PFSK-1 (cell line): ENCODE data around the gene SELENOP.

ENCODE experiments used
- FOXP2 ChIP-seq: optimal IDR thresholded peaks from 2 replicates; pipeline ENCODE3; 2011; ENCODE audit warnings: borderline replicate concordance, control low read depth, inconsistent platforms; ENCODE audit not compliant: insufficient read depth; ENCODE audit errors: extremely low read length, extremely low read depth
- POLR2AphosphoS5 ChIP-seq: IDR thresholded peaks from 2 replicates; pipeline ENCODE4 v1.6.1; 2012; ENCODE audit warnings: low read depth, mild to moderate bottlenecking, control low read depth, low read length, moderate library complexity
- SIN3A ChIP-seq: IDR thresholded peaks from 2 replicates; pipeline ENCODE4 v1.6.1; 2012; ENCODE audit warnings: mild to moderate bottlenecking, low read length, moderate library complexity, borderline replicate concordance; ENCODE audit not compliant: insufficient read depth
- TAF1 ChIP-seq: IDR thresholded peaks from 2 replicates; pipeline ENCODE4 v1.6.1; 2012; ENCODE audit warnings: low read length, control low read depth, borderline replicate concordance; ENCODE audit not compliant: insufficient read depth
- TF ChIP-seq, protein P1 (sequence below), 2 experiments: IDR thresholded peaks; 2 replicates each; pipeline versions ENCODE4 v1.6.1 to v1.8.0; 2011 to 2012; ENCODE audit warnings: low read depth in 2 of 2, low read length in 2 of 2, control low read depth in 1 of 2, inconsistent platforms in 1 of 2, mild to moderate bottlenecking in 1 of 2, moderate library complexity in 1 of 2; ENCODE audit not compliant: insufficient read depth in 1 of 2

The SELENOP gene

DNA sequence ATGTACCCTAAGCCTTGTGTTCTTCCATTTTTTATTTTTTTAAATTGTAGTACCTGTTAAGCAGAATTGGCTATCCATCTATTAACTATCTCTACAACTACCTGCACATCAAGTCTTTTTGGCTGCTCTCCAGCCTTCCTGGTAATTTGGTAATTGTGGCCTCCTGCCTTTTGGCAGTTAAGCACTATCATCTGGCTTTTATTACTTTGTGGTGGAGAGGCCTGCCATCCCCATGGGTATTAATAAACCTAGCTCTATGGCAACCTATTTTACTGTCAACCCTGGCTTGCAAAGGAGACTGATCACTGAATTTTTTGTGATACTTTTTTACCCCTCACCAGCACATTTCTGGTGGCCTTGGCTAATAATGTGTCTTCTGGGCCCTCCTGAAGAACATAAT is 20.5 kb downstream of the SELENOP start:
- TF ChIP-seq FOXP2, result no peak
- no peak for TF ChIP-seq SIN3A
- TF ChIP-seq TAF1, result no peak
- TF ChIP-seq, protein P1, sequence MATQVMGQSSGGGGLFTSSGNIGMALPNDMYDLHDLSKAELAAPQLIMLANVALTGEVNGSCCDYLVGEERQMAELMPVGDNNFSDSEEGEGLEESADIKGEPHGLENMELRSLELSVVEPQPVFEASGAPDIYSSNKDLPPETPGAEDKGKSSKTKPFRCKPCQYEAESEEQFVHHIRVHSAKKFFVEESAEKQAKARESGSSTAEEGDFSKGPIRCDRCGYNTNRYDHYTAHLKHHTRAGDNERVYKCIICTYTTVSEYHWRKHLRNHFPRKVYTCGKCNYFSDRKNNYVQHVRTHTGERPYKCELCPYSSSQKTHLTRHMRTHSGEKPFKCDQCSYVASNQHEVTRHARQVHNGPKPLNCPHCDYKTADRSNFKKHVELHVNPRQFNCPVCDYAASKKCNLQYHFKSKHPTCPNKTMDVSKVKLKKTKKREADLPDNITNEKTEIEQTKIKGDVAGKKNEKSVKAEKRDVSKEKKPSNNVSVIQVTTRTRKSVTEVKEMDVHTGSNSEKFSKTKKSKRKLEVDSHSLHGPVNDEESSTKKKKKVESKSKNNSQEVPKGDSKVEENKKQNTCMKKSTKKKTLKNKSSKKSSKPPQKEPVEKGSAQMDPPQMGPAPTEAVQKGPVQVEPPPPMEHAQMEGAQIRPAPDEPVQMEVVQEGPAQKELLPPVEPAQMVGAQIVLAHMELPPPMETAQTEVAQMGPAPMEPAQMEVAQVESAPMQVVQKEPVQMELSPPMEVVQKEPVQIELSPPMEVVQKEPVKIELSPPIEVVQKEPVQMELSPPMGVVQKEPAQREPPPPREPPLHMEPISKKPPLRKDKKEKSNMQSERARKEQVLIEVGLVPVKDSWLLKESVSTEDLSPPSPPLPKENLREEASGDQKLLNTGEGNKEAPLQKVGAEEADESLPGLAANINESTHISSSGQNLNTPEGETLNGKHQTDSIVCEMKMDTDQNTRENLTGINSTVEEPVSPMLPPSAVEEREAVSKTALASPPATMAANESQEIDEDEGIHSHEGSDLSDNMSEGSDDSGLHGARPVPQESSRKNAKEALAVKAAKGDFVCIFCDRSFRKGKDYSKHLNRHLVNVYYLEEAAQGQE (IDR thresholded peaks at IDR 0.05; ENCODE audit: insufficient read depth in 1 of 2, low read depth in 2 of 2, low read length in 2 of 2), result no peak
- no peak for TF ChIP-seq POLR2AphosphoS5

DNA sequence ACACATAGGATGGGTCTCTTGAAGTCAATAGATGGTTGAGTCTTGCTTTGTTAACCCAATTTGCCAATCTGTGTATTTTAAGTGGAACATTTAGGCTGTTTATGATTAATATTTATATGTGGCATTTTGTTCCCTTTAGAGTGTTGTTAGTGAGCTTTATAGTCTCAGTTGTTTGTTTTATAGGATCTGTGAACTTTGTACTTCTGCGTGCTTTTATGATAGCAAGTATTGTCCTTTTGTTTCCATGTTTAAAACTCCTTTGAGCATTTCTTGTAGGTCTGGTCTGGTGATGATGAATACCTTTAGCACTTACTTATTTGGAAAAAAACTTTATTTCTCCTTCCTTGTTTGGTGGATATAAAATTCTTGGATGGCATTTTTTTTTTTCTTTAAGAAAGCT is 23.8 kb downstream of the SELENOP start:
- TF ChIP-seq TAF1 (no peak), SIN3A (no peak), POLR2AphosphoS5 (no peak), FOXP2 (no peak)
- TF ChIP-seq, protein P1 (IDR thresholded peaks at IDR 0.05; ENCODE audit: insufficient read depth in 1 of 2, low read depth in 2 of 2, low read length in 2 of 2), result no peak

DNA sequence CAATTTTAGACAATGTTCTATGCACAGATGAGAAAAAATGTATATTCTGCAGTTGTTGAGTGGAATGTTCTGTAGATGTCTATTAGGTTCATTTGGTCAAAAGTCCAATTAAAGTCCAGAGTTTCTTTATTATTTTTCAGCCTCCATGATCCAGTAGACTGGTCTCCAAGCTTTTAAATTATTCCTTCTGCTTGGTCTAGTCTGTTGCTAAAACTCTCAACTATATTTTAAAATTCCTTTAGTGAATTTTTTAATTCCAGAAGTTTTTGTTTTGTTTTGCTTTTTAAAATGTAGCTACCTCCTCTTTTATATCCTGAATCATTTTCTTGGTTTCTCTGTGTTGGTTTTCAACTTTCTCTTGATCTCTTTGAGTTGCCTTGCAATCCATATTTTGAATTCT is 24.6 kb downstream of the SELENOP start:
- TF ChIP-seq SIN3A, result no peak
- TF ChIP-seq, protein P1 (IDR thresholded peaks at IDR 0.05; ENCODE audit: insufficient read depth in 1 of 2, low read depth in 2 of 2, low read length in 2 of 2), result no peak
- no peak for TF ChIP-seq FOXP2
- TF ChIP-seq TAF1, result no peak
- TF ChIP-seq POLR2AphosphoS5, result no peak

DNA sequence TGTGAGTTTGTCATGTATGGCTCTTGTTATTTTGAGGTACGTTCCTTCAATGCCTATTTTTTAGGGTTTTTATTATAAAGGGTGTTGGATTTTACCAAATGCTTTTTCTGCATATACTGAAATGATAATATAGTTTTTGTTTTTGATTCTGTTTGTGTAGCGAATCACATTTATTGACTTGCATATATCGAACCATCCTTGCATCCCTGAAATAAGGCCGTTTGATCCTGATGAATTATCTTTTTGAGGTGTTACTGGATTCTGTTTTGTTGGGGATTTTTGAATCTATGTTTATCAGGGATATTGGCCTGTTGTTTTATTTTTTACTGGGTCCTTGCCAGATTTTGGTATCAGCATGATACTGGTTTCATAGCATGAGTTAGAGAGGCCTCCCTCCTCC is 25.9 kb downstream of the SELENOP start:
- TF ChIP-seq POLR2AphosphoS5, result no peak
- no peak for TF ChIP-seq FOXP2
- TF ChIP-seq, protein P1 (IDR thresholded peaks at IDR 0.05; ENCODE audit: insufficient read depth in 1 of 2, low read depth in 2 of 2, low read length in 2 of 2), result no peak
- TF ChIP-seq SIN3A, result no peak
- TF ChIP-seq TAF1, result no peak

DNA sequence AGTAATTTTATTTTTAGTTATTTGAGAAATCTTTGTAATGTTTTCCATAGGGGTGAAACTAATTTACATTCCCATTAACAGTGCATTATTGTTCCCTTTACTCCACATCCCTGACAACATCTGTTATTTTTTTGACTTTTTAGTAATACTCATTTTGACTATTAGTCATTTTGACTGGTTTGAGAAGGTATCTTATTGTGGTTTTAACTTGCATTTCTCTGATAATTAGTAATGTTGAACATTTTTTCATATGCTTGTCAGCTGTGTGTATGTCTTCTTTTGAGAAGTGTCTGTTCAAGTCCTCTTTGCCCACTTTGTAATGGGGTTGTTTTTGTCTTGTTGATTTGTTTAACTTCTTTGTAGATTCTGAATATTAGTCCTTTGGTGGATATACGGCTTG is 27.6 kb downstream of the SELENOP start:
- TF ChIP-seq SIN3A, result no peak
- TF ChIP-seq FOXP2, result no peak
- TF ChIP-seq POLR2AphosphoS5, result no peak
- TF ChIP-seq, protein P1 (IDR thresholded peaks at IDR 0.05; ENCODE audit: insufficient read depth in 1 of 2, low read depth in 2 of 2, low read length in 2 of 2), result no peak
- TF ChIP-seq TAF1, result no peak
